Measurements from ENCODE around the gene ECE1. TPM values are rescaled to one million over a fixed set of nuclear protein-coding genes. Genes with fewer than 3 reads are reported as not detected.

Gene ECE1
- total and polyA plus RNA-seq, 2 of the 4 experiments (the other 2 are of a cell fraction), result 61.8 to 124 TPM

GRCh38 chr1:21174654-21175323, 115.5 kb downstream of the ECE1 start:
- Histone ChIP-seq H3K4me1 (ENCODE audit: control insufficient read depth, insufficient read depth, low read length) (peaks cover 6% of the 10 kb centered on the region), H4K20me1 (ENCODE audit: insufficient read depth, low read length) (peaks cover 28% of the 10 kb centered on the region), H4K8ac (ENCODE audit: low read depth in 2 of 2, low read length in 2 of 2) (peak overlapping the region in 1 of 2 experiments; percentile 40; a peak in 2 of 4 replicates), H3K4me2 (ENCODE audit: low read depth, low read length) (peak overlapping the region; percentile 99), H3K18ac (ENCODE audit: low read depth, low read length) (peak overlapping the region; percentile 93), H3K9me3 (ENCODE audit: control insufficient read depth, insufficient read depth, low read length) (no peaks in the 10 kb centered on the region), H3K4ac (ENCODE audit: low read depth, low read length) (peak overlapping the region; percentile 10; the same call in 1 of the 2 replicates), H3K14ac (replicated peaks; ENCODE audit: low read depth, low read length) (peak overlapping the region; percentile 81), H4K91ac (ENCODE audit: insufficient read depth, low read depth, low read length) (no peak overlapping the region), H2BK15ac (ENCODE audit: low read depth, low read length) (no peak overlapping the region), H3K9ac (ENCODE audit: low read depth, low read length) (peak overlapping the region; percentile 98), H2AFZ (replicated peaks; ENCODE audit: low read length, poor library complexity) (no peak overlapping the region), H3K36me3 (ENCODE audit: control insufficient read depth, insufficient read depth, low read length) (peaks cover 6% of the 10 kb centered on the region; the same call in 1 of the 2 replicates), H4K5ac (ENCODE audit: low read depth, low read length) (peak overlapping the region; percentile 51; the same call in 1 of the 2 replicates), H2BK120ac (ENCODE audit: low read depth, low read length) (peak overlapping the region; percentile 5; the same call in 1 of the 2 replicates), H2AK9ac (replicated peaks; ENCODE audit: low read depth, low read length, poor library complexity) (no peak overlapping the region), H3K27ac (ENCODE audit: insufficient read depth, low read length) (peak overlapping the region; percentile 87), H2BK5ac (ENCODE audit: low read depth, low read length, poor library complexity, severe bottlenecking) (peak overlapping the region; percentile 89), H3K56ac (ENCODE audit: extremely low read depth, insufficient read depth, low read length) (peak overlapping the region; percentile 63), H3K27me3 (ENCODE audit: control insufficient read depth, insufficient read depth, low read length) (no peaks in the 10 kb centered on the region), H2BK20ac (ENCODE audit: low read depth, low read length) (no peak overlapping the region), H3K23ac (ENCODE audit: low read depth, low read length) (peak overlapping the region; percentile 47; the same call in 1 of the 2 replicates), H3K79me1 (ENCODE audit: low read depth in 1 of 2, low read length in 2 of 2) (peaks cover 4 to 44% of the 10 kb centered on the region in 2 experiments; a peak in 3 of 4 replicates), H2AK5ac (ENCODE audit: low read depth, low read length) (no peak overlapping the region; the same call in 1 of the 2 replicates), H3K9me1 (ENCODE audit: insufficient read depth, low read length) (peaks cover 5% of the 10 kb centered on the region), H3K4me3 (ENCODE audit: insufficient read depth, low read depth, low read length) (peak overlapping the region; percentile 97)
- dilution Hi-C loops (cut with HindIII; ENCODE audit: low sequenced_read_pairs, unreplicated experiment), result no loop called here
- TF ChIP-seq ELK1 (IDR thresholded peaks at IDR 0.05; ENCODE audit: borderline replicate concordance, low read depth, low read length) (no peak), FOS (IDR thresholded peaks at IDR 0.05; ENCODE audit: low read depth, low read length) (no peak), POLR2A (IDR thresholded peaks at IDR 0.05; ENCODE audit: low read depth, low read length) (peak; percentile 65; the same call in 1 of the 2 replicates), SMC3 (IDR thresholded peaks at IDR 0.05; ENCODE audit: low read depth, low read length) (no peak), USF2 (IDR thresholded peaks at IDR 0.05; ENCODE audit: low read depth, low read length) (no peak), RAD21 (IDR thresholded peaks at IDR 0.05; ENCODE audit: low read length) (peak; percentile 11), BHLHE40 (IDR thresholded peaks at IDR 0.05; ENCODE audit: low read depth, low read length) (no peak), CHD1 (IDR thresholded peaks at IDR 0.05; ENCODE audit: low read depth, low read length) (no peak), MAZ (IDR thresholded peaks at IDR 0.05; ENCODE audit: borderline replicate concordance, low read depth, low read length) (no peak), MAFK (IDR thresholded peaks at IDR 0.05; ENCODE audit: low read depth, low read length) (no peak), NFE2L2 (IDR thresholded peaks at IDR 0.05; ENCODE audit: low read depth, low read length) (no peak), CEBPB (IDR thresholded peaks at IDR 0.05; ENCODE audit: low read depth, low read length) (peak; percentile 77), CTCF (conservative IDR thresholded peaks at IDR 0.05; ENCODE audit: low read depth, low read length) (no peak), RCOR1 (IDR thresholded peaks at IDR 0.05; ENCODE audit: insufficient replicate concordance, low read length) (no peak)
- in situ Hi-C loops (cut with MboI; ENCODE audit: low sequenced_read_pairs), result no loop called here
- WGBS, 2 experiments (ENCODE audit: extremely low coverage in 2 of 2, insufficient read length in 1 of 2), result no CpG with 5 or more reads among the region's 12 CpGs
- ATAC-seq (ENCODE audit: low read depth) (no peak), DNase-seq (peak; percentile 80)
- POLR2A ChIA-PET (ENCODE audit: unreplicated experiment), result interaction anchor here (0.7 kb wide), 1 partner anchor 389 kb away, joined by 3 read pairs; no protein-coding TSS in a partner anchor
- no TSS peak for BruUV-seq (replicated peaks)
- intact Hi-C loops (cut with micrococcal nuclease), result loop anchor here (2.0 to 10.0 kb wide), 3 partner anchors 152 to 477 kb away; no protein-coding TSS in a partner anchor
- CTCF ChIA-PET, result interaction anchor here (0.6 to 0.7 kb wide), 2 partner anchors 18 to 20 kb away, joined by 3 to 4 read pairs; no protein-coding TSS in a partner anchor

Data from IMR-90 (cell line).